GM19452 (cell line): ENCODE results near the gene TAF1L.

Source experiments
- ATAC-seq: cut with Tn5 transposase; IDR thresholded peaks from one replicate; pipeline ENCODE4 v1.9.1; 2021; ENCODE audit not compliant: unreplicated experiment

TAF1L gene

DNA sequence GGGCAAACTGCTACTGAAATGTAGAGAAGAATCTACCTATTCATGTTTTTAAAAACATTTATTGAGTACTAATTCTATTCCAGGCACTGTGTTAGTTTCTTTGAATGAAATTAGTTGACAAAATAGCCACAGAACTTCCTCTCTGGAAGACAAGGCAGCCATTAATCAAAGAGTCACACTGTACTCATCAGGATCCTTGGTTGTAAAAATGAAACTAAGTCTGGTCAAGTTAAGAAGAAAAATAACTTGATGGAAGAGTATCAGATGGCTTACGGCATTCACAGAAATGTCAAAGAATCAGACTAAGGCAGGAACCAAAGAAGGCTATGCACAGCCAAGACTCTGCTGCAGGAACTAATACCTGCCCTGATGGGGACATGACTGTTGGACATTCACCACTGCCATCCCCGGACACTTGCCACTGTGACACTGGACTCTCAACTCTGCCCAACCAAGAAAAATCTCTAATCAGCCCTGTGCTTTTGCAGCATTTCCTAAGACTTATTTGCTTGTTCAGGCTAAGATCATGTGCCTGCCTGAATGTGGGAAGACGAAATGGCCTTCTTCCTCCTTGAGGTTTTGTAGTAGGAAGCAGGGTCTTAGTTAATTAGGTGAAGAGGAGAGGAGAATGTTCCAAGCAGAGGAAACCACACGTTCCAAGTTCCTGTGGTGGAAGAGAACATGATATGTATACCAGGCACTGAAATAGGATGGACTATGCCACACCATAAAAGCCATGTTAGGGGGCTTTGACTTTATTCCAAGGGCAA lies 39.2 kb downstream of the TAF1L start:
- ATAC-seq: no peak

DNA sequence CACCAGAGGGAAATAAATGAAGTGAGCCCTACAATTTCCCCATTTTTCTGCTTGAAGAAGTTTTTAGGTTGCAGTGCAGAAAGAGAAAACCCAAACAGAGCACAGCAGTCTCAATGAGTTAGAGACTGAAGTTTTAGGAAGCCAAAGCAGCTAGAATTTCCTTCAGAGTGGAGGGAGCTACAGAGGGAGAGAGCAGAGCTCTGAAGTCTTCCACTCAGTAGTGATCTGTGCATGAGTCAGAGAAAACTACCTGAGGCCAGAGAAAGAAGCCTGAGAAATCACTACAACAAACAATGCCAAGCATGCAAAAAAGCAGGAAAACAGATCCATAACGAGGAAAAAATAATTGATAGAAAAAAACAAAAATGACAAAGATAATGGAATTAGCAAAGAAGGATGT lies 44.6 kb downstream of the TAF1L start:
- no peak for ATAC-seq

GRCh38 chr9:32590476-32590875 lies 45.0 kb downstream of the TAF1L start:
- no peak for ATAC-seq

DNA sequence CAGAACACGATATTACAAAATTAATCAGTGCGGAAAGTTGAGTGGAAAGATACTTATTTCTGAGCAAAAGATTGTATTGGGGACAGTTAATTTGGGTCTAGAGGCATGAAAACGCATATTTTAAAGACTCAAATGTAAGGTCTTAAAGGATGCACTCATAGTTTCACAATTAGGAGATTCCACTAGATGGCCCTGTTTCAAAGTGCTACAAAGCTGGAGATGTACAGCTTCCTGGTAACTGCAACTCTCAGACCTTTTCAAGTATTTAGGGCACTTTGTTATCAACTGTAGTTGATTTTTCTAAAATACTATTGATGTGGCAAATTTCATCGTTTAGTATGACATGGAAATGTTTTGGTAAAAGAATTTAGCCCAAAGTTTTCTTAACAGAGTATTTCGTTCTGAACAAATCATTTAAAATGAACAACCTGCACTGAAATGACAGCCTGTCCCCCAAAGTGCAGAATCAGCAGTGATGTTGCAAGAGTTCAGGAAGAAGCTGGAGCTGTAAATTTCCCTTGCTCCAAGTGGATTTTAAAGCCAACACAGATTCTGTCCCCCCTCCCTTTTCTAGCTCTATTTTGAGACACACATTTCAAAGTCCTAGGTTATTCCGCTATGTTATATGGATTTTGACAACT lies 46.3 kb downstream of the TAF1L start:
- no peak for ATAC-seq

- no peak for ATAC-seq
Measured at GRCh38 chr9:32587901-32588300, 47.6 kb downstream of the TAF1L start.

GRCh38 chr9:32584784-32585183 lies 50.7 kb downstream of the TAF1L start:
- no peak for ATAC-seq

- ATAC-seq: no peak
Measured at GRCh38 chr9:32581512-32582143, 53.8 kb downstream of the TAF1L start.

- no peak for ATAC-seq
Measured at GRCh38 chr9:32580631-32581300, 54.7 kb downstream of the TAF1L start.

- peak; percentile 59 for ATAC-seq
Measured at GRCh38 chr9:32579706-32580331, 55.6 kb downstream of the TAF1L start.
